H1 (cell line): Measurements from ENCODE around the gene C12orf76. TPM values are rescaled to one million over a fixed set of nuclear protein-coding genes. Genes with fewer than 3 reads are reported as not detected.

Source experiments
- CHD7 ChIP-seq: fragments of 300-600 bp; sonication (generic); IDR thresholded peaks from 2 replicates; pipeline ENCODE4 v1.7.1; 2012; ENCODE audit warnings: low read length, moderate library complexity, mild to moderate bottlenecking, inconsistent platforms; ENCODE audit not compliant: insufficient replicate concordance
- EP300 ChIP-seq, 2 experiments: IDR thresholded peaks; 1 replicate in 1 of 2; 2 replicates in 1 of 2; pipeline ENCODE4 v1.6.1; 2011 to 2012; ENCODE audit warnings: low read depth in 2 of 2, low read length in 2 of 2, mild to moderate bottlenecking in 2 of 2, borderline replicate concordance in 1 of 2, inconsistent platforms in 1 of 2, moderate library complexity in 1 of 2
- KDM1A ChIP-seq: fragments of 200-600, 300-600 bp; sonication (generic); IDR thresholded peaks from 2 replicates; pipeline ENCODE4 v1.7.1; 2016; ENCODE audit warnings: mild to moderate bottlenecking, low read length, borderline replicate concordance
- KDM4A ChIP-seq: IDR thresholded peaks from one replicate; pipeline ENCODE4 v1.7.1; 2012; ENCODE audit warnings: low read depth, mild to moderate bottlenecking, moderate library complexity, low read length, inconsistent platforms; ENCODE audit not compliant: severe bottlenecking
- MAX ChIP-seq: IDR thresholded peaks from 2 replicates; pipeline ENCODE4 v1.6.1; 2012; ENCODE audit warnings: inconsistent platforms
- POLR2A ChIP-seq, 2 experiments: IDR thresholded peaks; 1 replicate in 1 of 2; 2 replicates in 1 of 2; pipeline ENCODE4 v1.6.1; 2011; ENCODE audit warnings: low read depth in 2 of 2, low read length in 2 of 2, mild to moderate bottlenecking in 2 of 2; ENCODE audit errors: control extremely low read depth in 1 of 2
- RBBP5 ChIP-seq: IDR thresholded peaks from 2 replicates; pipeline ENCODE4 v1.7.1; 2012; ENCODE audit warnings: low read depth, mild to moderate bottlenecking, inconsistent platforms, low read length, moderate library complexity, borderline replicate concordance
- TEAD4 ChIP-seq: IDR thresholded peaks from 2 replicates; pipeline ENCODE4 v1.6.1; 2012; ENCODE audit warnings: low read depth, low read length, inconsistent platforms, mixed read lengths
- polyA plus RNA-seq, 7 experiments: library from polyadenylated mRNA; depleted of rRNA in 3 of 7; stranded (reverse) in 5 of 7; unstranded in 2 of 7; fragments of >200 nt in 5 of 7; fragments of 200-250 nt in 2 of 7; gene quantifications; 1 replicate in 5 of 7; 2 replicates in 1 of 7; 4 replicates in 1 of 7; pipeline versions ENCODE4 v1.2.1 to v1.2.3, GENCODE V29; 2011 to 2013; ENCODE audit warnings: missing spikeins in 2 of 7, mixed read lengths in 2 of 7
- total RNA-seq: library from RNA; stranded (reverse); fragmentation: NEBNext Ultra II Directional; extraction: Animal tissue kit (Norgen Biotek cat#: 25700); gene quantifications from 2 replicates; pipeline ENCODE4 v1.2.1, GENCODE V29; 2021

Gene C12orf76
- total and polyA plus RNA-seq, 2 of the 8 experiments (the other 6 are each of a cell fraction or from before 2014, with no cell fraction given): 14.4 to 18.6 TPM

- TF ChIP-seq CHD7: no peak
- no peak for TF ChIP-seq EP300 (IDR thresholded peaks at IDR 0.05; ENCODE audit: borderline replicate concordance in 1 of 2, low read depth in 2 of 2, low read length in 2 of 2)
- TF ChIP-seq KDM4A: no peak
- no peak for TF ChIP-seq MAX
- no peak for TF ChIP-seq TEAD4
- no peak for TF ChIP-seq POLR2A (IDR thresholded peaks at IDR 0.05; ENCODE audit: control extremely low read depth in 1 of 2, low read depth in 2 of 2, low read length in 2 of 2)
- TF ChIP-seq KDM1A: no peak
- no peak for TF ChIP-seq RBBP5
Measured at GRCh38 chr12:110042264-110042663, 6.1 kb downstream of the C12orf76 start (continued).
